NK-92 (cell line): ENCODE measurements around the gene HOXD8.

Source experiments
- DNase-seq: peaks from one replicate; lab custom pipeline; 2025; ENCODE audit not compliant: unreplicated experiment; lab: John Stamatoyannopoulos, UW

The HOXD8 gene

GRCh38 chr2:176171351-176172006 is 42.0 kb downstream of the HOXD8 start:
- no peak for DNase-seq

- DNase-seq, result no peak
These were observed 42.7 kb downstream of the HOXD8 start for GRCh38 chr2:176172007-176172894.

GRCh38 chr2:176172895-176173566 is 43.5 kb downstream of the HOXD8 start:
- no peak for DNase-seq

GRCh38 chr2:176173567-176174381 is 44.3 kb downstream of the HOXD8 start:
- no peak for DNase-seq

GRCh38 chr2:176174382-176174823 is 44.9 kb downstream of the HOXD8 start:
- no peak for DNase-seq

GRCh38 chr2:176174824-176175708 is 45.6 kb downstream of the HOXD8 start:
- DNase-seq, result no peak

- DNase-seq, result no peak
These were observed 46.5 kb downstream of the HOXD8 start for GRCh38 chr2:176175709-176176607.

- DNase-seq, result no peak
These were observed 48.1 kb downstream of the HOXD8 start for GRCh38 chr2:176177580-176178037.

GRCh38 chr2:176178038-176178756 is 48.7 kb downstream of the HOXD8 start:
- DNase-seq, result no peak

- DNase-seq, result no peak
These were observed 49.3 kb downstream of the HOXD8 start for GRCh38 chr2:176178757-176179295.

GRCh38 chr2:176181551-176181950 is 52.0 kb downstream of the HOXD8 start:
- no peak for DNase-seq
